GM12878 (cell line): Measurements from ENCODE around the gene RIF1. TPM values are rescaled to one million over a fixed set of nuclear protein-coding genes. Genes with fewer than 3 reads are reported as not detected.
"Not testable (repeated sequence)": the region's sequence is repeated elsewhere in the genome, so short reads cannot be mapped to it uniquely, and the experiment has no call there.

Source experiments
- ATAC-seq: fragments of 200-7000 bp; cut with Tn5 transposase; 3 replicates; pipeline ENCODE4 v1.9.1; 2020; ENCODE audit warnings: mild to moderate bottlenecking, moderate library complexity
- BruUV-seq: library from RNA; stranded (reverse); fragments of 400-500 nt; replicated peaks from 2 replicates; lab custom pipeline; 2021; lab: Mats Ljungman, UMichigan
- CTCF ChIA-PET: fragments of 300-600 bp; sonication (Branson Sonifier 250); formaldehyde crosslinking; extraction: SDS; loops from one replicate; lab custom pipeline; 2021; ENCODE audit warnings: inconsistent platforms; lab: Yijun Ruan, JAX
- POLR2A ChIA-PET: fragments of 350-600 bp; formaldehyde crosslinking; extraction: SDS; loops from one replicate; lab custom pipeline; 2021; ENCODE audit warnings: inconsistent platforms; lab: Charles Lee
- RAD21 ChIA-PET: fragments of 300-600 bp; sonication (Branson Sonifier 250); formaldehyde crosslinking; loops from one replicate; lab custom pipeline; 2023; ENCODE audit warnings: antibody characterized with exemption; ENCODE audit not compliant: unreplicated experiment; lab: Charles Lee
- SMC1A ChIA-PET: fragments of 300-600 bp; sonication (Branson Sonifier 250); formaldehyde crosslinking; loops from one replicate; lab custom pipeline; 2023; ENCODE audit not compliant: unreplicated experiment, uncharacterized antibody; lab: Charles Lee
- DNase-seq: peaks from one replicate; pipeline ENCODE4 v3.0.0-alpha.2; 2011; ENCODE audit warnings: low read depth, low spot score
- FAIRE-seq: peaks from 3 replicates; lab custom pipeline; 2011; peaks lifted over from hg19 to GRCh38; lab: Jason Lieb, UNC
- H2AFZ ChIP-seq: 2 replicates; pipeline ENCODE4 v1.6.0; 2011; ENCODE audit warnings: low read depth, low read length, control low read depth; ENCODE audit not compliant: control insufficient read depth
- H3K27ac ChIP-seq: 2 replicates; pipeline ENCODE4 v1.5.1; 2011; ENCODE audit warnings: control low read depth; ENCODE audit not compliant: control insufficient read depth, insufficient read depth
- H3K27me3 ChIP-seq, 2 experiments: replicated peaks in 1 of 2; 2 replicates each; pipeline versions ENCODE4 v1.6.0 to v1.6.1; 2011; ENCODE audit warnings: low read length in 1 of 2; ENCODE audit not compliant: control insufficient read depth in 2 of 2, insufficient read depth in 2 of 2
- H3K36me3 ChIP-seq, 2 experiments: 2 replicates each; pipeline ENCODE4 v1.5.1; 2011; ENCODE audit warnings: low read length in 1 of 2; ENCODE audit not compliant: control insufficient read depth in 2 of 2, insufficient read depth in 2 of 2
- H3K4me1 ChIP-seq: 2 replicates; pipeline ENCODE4 v1.6.1; 2011; ENCODE audit warnings: mild to moderate bottlenecking, low read length, moderate library complexity, mixed read lengths; ENCODE audit not compliant: control insufficient read depth, insufficient read depth
- H3K4me2 ChIP-seq: 2 replicates; pipeline ENCODE4 v1.6.0; 2011; ENCODE audit warnings: control low read depth; ENCODE audit not compliant: control insufficient read depth, insufficient read depth
- H3K4me3 ChIP-seq: fragments of 200-600 bp; sonication (generic); 2 replicates; pipeline ENCODE4 v1.5.1; 2016
- H3K79me2 ChIP-seq: 2 replicates; pipeline ENCODE4 v1.6.0; 2011; ENCODE audit warnings: low read length; ENCODE audit not compliant: control insufficient read depth, insufficient read depth
- H3K9ac ChIP-seq: 2 replicates; pipeline ENCODE4 v1.8.0; 2011; ENCODE audit warnings: low read length, control low read depth, mixed read lengths; ENCODE audit not compliant: control insufficient read depth, insufficient read depth
- H3K9me3 ChIP-seq: replicated peaks from 3 replicates; pipeline ENCODE4 v1.5.1; 2011; ENCODE audit warnings: mild to moderate bottlenecking, low read length; ENCODE audit not compliant: control insufficient read depth, insufficient read depth
- H4K20me1 ChIP-seq: 2 replicates; pipeline ENCODE4 v1.6.0; 2011; ENCODE audit not compliant: control insufficient read depth, insufficient read depth
- ATF7 ChIP-seq: fragments of 450-650 bp; IDR thresholded peaks from 2 replicates; pipeline ENCODE4 v1.6.1; 2016; ENCODE audit warnings: low read depth, mild to moderate bottlenecking
- BHLHE40 ChIP-seq, 2 experiments: fragments of 450-650 bp in 1 of 2; IDR thresholded peaks; 2 replicates each; pipeline ENCODE4 v1.6.1; 2011 to 2017; ENCODE audit warnings: low read depth in 2 of 2, borderline replicate concordance in 1 of 2, improper control_type of control experiment in 1 of 2, low read length in 1 of 2, mild to moderate bottlenecking in 1 of 2
- CHD4 ChIP-seq: fragments of 200-600 bp; sonication (generic); IDR thresholded peaks from 2 replicates; pipeline ENCODE4 v1.6.1; 2016; ENCODE audit warnings: mild to moderate bottlenecking
- EP300 ChIP-seq, 2 experiments: fragments of 150-350 bp in 1 of 2; IDR thresholded peaks; 2 replicates each; pipeline ENCODE4 v1.6.1; 2011 to 2012; ENCODE audit warnings: low read depth in 2 of 2, low read length in 2 of 2, borderline replicate concordance in 1 of 2, improper control_type of control experiment in 1 of 2, inconsistent platforms in 1 of 2; ENCODE audit not compliant: control insufficient read depth in 1 of 2
- ESRRA ChIP-seq: IDR thresholded peaks from 2 replicates; pipeline ENCODE4 v1.6.1; 2012; ENCODE audit warnings: mild to moderate bottlenecking, low read length, improper control_type of control experiment
- HDAC6 ChIP-seq: fragments of 200-600 bp; sonication (generic); IDR thresholded peaks from one replicate; pipeline ENCODE4 v1.8.0; 2017; ENCODE audit warnings: antibody characterized with exemption; ENCODE audit not compliant: unreplicated experiment
- IKZF2 ChIP-seq, 2 experiments: fragments of 450-650 bp; IDR thresholded peaks; 2 replicates each; pipeline ENCODE4 v1.6.1; 2017; ENCODE audit warnings: mild to moderate bottlenecking in 2 of 2, moderate library complexity in 2 of 2
- MEF2B ChIP-seq: fragments of 450-650 bp; IDR thresholded peaks from 2 replicates; pipeline ENCODE4 v1.6.1; 2018; ENCODE audit warnings: mild to moderate bottlenecking, moderate library complexity; ENCODE audit not compliant: partially characterized antibody, poor library complexity, severe bottlenecking
- NBN ChIP-seq: fragments of 450-650 bp; IDR thresholded peaks from 2 replicates; pipeline ENCODE4 v1.6.1; 2016
- WGBS: methylation state at CpG from one replicate; pipeline ENCODE4 v1.1.6; 2016; ENCODE audit warnings: low lambda C conversion rate; ENCODE audit not compliant: insufficient replicate concordance, insufficient coverage; ENCODE audit errors: missing lambda C conversion rate; 5-methylcytosine and 5-hydroxymethylcytosine counted together
- in situ Hi-C: fragments of 300-500 bp; cut with MboI; formaldehyde crosslinking; loops from 9 replicates; pipeline ENCODE4 v1.14.3; 2018; ENCODE audit warnings: mixed read lengths
- intact Hi-C: fragments of 100-400 bp; cut with micrococcal nuclease; formaldehyde crosslinking; loops from one replicate; pipeline ENCODE4 v1.14.2; 2022; ENCODE audit not compliant: unreplicated experiment
- polyA plus RNA-seq, 11 experiments: library from polyadenylated mRNA; depleted of rRNA in 4 of 11; unstranded in 6 of 11; stranded (reverse) in 5 of 11; fragments of >200 nt; fragmentation: Nextera tagmentation in 4 of 11; fragmentation: Illumina TruSeq in 1 of 11; extraction: Ambion mirVana in 4 of 11; extraction: Trizol in 1 of 11; gene quantifications; 1 replicate in 1 of 11; 2 replicates in 10 of 11; pipeline versions ENCODE4 v1.2.1 to v1.2.3, GENCODE V29; 2011 to 2016; ENCODE audit warnings: inconsistent platforms in 2 of 11, missing spikeins in 2 of 11, low read depth in 1 of 11
- total RNA-seq, 4 experiments: library from RNA; depleted of rRNA in 3 of 4; stranded (reverse); fragments of >200 nt in 3 of 4; fragmentation: Illumina TruSeq in 1 of 4; extraction: Trizol in 1 of 4; gene quantifications; 2 replicates each; pipeline versions ENCODE4 v1.2.1 to v1.2.3, GENCODE V29; 2013 to 2021
- TF ChIP-seq, protein P1 (sequence below): fragments of 450-650 bp; IDR thresholded peaks from 2 replicates; pipeline ENCODE4 v1.6.1; 2017; ENCODE audit warnings: mild to moderate bottlenecking, moderate library complexity

Gene RIF1
- total and polyA plus RNA-seq, 10 of the 15 experiments (the other 5 are each of a cell fraction or from before 2014, with no cell fraction given), result 6.3 to 63.2 (median 34.4) TPM

DNA sequence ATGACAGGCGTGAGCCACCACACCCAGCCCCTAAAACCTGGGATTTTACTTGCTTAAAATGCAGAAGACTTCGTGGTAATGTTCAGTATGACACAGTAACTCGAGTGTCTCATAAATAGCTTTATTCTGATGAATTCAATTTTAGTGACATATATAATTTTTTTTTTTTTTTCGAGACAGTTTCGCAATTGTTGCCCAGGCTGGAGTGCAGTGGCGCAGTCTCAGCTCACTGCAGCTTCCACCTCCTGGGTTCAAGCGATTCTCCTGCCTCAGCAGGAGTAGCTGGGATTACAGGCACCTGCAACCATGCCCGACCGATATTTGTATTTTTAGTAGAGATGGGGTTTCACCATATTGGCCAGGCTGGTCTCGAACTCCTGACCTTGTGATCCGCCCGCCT, 12.0 kb downstream of the RIF1 start:
- H3K27me3 ChIP-seq, BruUV-seq, H4K20me1 ChIP-seq, intact Hi-C loops, ATAC-seq, H3K4me3 ChIP-seq, FAIRE-seq, H3K4me2 ChIP-seq, H2AFZ ChIP-seq, H3K9me3 ChIP-seq, H3K4me1 ChIP-seq, H3K9ac ChIP-seq, DNase-seq, H3K27ac ChIP-seq: not testable (repeated sequence)
- Histone ChIP-seq H3K36me3 (peaks cover 6 to 23% of the 10 kb centered on the region in 2 experiments), H3K79me2 (peaks cover 12% of the 10 kb centered on the region)
- ChIA-PET SMC1A (interaction anchor here (0.7 kb wide), 1 partner anchor 465 kb away, joined by 3 read pairs; no protein-coding TSS in a partner anchor), POLR2A (interaction anchor here (0.6 to 0.9 kb wide), 2 partner anchors 8 to 158 kb away, joined by 3 to 9 read pairs; no protein-coding TSS in a partner anchor), CTCF (interaction anchor here (0.6 to 3.4 kb wide), 5 partner anchors 9 to 684 kb away, joined by 3 to 21 read pairs (median 3); partner anchors contain the start of gene NMI), RAD21 (interaction anchor here (1.2 kb wide), 1 partner anchor 15 kb away, joined by 5 read pairs; no protein-coding TSS in a partner anchor)
- 85% methylated on average over 12 of the region's 12 CpGs for WGBS
- in situ Hi-C loops, result loop anchor here (25.0 kb wide), 2 partner anchors 134 to 1834 kb away; partner anchors contain the start of genes MMADHC and NMI

DNA sequence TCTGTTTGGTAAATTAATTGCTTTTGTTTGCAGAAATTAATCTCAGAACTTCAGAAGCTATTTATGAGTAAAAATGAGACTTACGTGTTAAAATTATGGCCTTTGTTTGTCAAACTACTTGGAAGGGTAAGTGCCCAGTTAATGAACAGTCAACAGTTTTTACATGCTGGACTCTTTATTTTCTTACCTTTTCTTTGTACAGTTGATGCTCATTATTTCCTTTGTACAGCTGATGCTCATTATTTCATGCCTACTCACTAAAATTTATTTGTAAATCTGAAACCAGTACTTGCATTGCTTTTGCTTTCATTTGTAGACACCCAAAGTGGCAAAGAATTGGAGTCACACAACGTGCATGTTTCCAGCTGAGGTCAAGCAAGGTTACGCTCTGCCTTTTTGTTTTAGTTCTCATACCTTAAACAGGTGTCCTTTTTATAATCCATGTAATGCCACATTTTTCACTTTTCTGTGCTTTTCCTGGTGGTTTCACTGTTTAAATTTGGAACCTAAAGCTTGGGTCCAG, 13.3 kb downstream of the RIF1 start:
- H3K4me2 ChIP-seq, result 0 out of 2 replicates have a peak overlapping the region, but pooled peaks have one; percentile 33
- no peaks in the 10 kb centered on the region for H4K20me1 ChIP-seq
- ChIA-PET POLR2A (interaction anchor here (0.7 kb wide), 1 partner anchor 13 kb away, joined by 3 read pairs; the partner anchor contains the start of gene RIF1), RAD21 (interaction anchor here (1.2 kb wide), 1 partner anchor 10 kb away, joined by 3 read pairs; no protein-coding TSS in a partner anchor), SMC1A (interaction anchor here (1.8 kb wide), 1 partner anchor 14 kb away, joined by 7 read pairs; no protein-coding TSS in a partner anchor), CTCF (interaction anchor here (0.8 to 3.4 kb wide), 2 partner anchors 8 to 14 kb away, joined by 4 to 21 read pairs; no protein-coding TSS in a partner anchor)
- WGBS, result 23% methylated on average over 3 of the region's 3 CpGs
- no peaks in the 10 kb centered on the region for H3K27me3 ChIP-seq
- no TSS peak for BruUV-seq
- no peak for DNase-seq
- no peak overlapping the region; the same call in 1 of the 2 replicates for H3K9ac ChIP-seq
- peaks cover 12% of the 10 kb centered on the region for H3K79me2 ChIP-seq
- H3K9me3 ChIP-seq, result no peaks in the 10 kb centered on the region
- in situ Hi-C loops (loop anchor here (25.0 kb wide), 2 partner anchors 136 to 1836 kb away; partner anchors contain the start of genes MMADHC and NMI), intact Hi-C loops (no loop called here)
- ATAC-seq, result peak; percentile 82
- H3K36me3 ChIP-seq, result peaks cover 6 to 23% of the 10 kb centered on the region in 2 experiments
- peak; percentile 92 for FAIRE-seq
- peaks cover 6% of the 10 kb centered on the region for H3K4me1 ChIP-seq
- peak overlapping the region; percentile 27; the same call in 1 of the 2 replicates for H2AFZ ChIP-seq
- no peak overlapping the region; the same call in 1 of the 2 replicates for H3K4me3 ChIP-seq
- H3K27ac ChIP-seq, result peak overlapping the region; percentile 63
- TF ChIP-seq HDAC6 (no peak), BHLHE40 (IDR thresholded peaks at IDR 0.05; ENCODE audit: borderline replicate concordance in 1 of 2, low read depth in 2 of 2, low read length in 1 of 2) (peak; percentile 20 to 47; a peak in 1 of 4 replicates), EP300 (IDR thresholded peaks at IDR 0.05; ENCODE audit: borderline replicate concordance in 1 of 2, control insufficient read depth in 1 of 2, low read depth in 2 of 2, low read length in 2 of 2) (0 out of 4 replicates have a peak, but pooled peaks of 1 of the 2 experiments have one; percentile 24), ESRRA (peak; percentile 62; the same call in 1 of the 2 replicates), ATF7 (0 out of 2 replicates have a peak, but pooled peaks have one; percentile 32), NBN (no peak), CHD4 (no peak), IKZF2 (IDR thresholded peaks at IDR 0.05) (peak in 1 of 2 experiments; percentile 20; a peak in 1 of 4 replicates), MEF2B (peak; percentile 31)
- TF ChIP-seq, protein P1, sequence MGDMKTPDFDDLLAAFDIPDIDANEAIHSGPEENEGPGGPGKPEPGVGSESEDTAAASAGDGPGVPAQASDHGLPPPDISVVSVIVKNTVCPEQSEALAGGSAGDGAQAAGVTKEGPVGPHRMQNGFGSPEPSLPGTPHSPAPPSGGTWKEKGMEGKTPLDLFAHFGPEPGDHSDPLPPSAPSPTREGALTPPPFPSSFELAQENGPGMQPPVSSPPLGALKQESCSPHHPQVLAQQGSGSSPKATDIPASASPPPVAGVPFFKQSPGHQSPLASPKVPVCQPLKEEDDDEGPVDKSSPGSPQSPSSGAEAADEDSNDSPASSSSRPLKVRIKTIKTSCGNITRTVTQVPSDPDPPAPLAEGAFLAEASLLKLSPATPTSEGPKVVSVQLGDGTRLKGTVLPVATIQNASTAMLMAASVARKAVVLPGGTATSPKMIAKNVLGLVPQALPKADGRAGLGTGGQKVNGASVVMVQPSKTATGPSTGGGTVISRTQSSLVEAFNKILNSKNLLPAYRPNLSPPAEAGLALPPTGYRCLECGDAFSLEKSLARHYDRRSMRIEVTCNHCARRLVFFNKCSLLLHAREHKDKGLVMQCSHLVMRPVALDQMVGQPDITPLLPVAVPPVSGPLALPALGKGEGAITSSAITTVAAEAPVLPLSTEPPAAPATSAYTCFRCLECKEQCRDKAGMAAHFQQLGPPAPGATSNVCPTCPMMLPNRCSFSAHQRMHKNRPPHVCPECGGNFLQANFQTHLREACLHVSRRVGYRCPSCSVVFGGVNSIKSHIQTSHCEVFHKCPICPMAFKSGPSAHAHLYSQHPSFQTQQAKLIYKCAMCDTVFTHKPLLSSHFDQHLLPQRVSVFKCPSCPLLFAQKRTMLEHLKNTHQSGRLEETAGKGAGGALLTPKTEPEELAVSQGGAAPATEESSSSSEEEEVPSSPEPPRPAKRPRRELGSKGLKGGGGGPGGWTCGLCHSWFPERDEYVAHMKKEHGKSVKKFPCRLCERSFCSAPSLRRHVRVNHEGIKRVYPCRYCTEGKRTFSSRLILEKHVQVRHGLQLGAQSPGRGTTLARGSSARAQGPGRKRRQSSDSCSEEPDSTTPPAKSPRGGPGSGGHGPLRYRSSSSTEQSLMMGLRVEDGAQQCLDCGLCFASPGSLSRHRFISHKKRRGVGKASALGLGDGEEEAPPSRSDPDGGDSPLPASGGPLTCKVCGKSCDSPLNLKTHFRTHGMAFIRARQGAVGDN, result 0 out of 2 replicates have a peak, but pooled peaks have one; percentile 53
